ENCODE data around the gene MARVELD3. TPM values are rescaled to one million over a fixed set of nuclear protein-coding genes. Genes with fewer than 3 reads are reported as not detected.

The MARVELD3 gene
- total and polyA plus RNA-seq, 2 of the 8 experiments (the other 6 are each of a cell fraction or from before 2014, with no cell fraction given) = 18.0 to 34.8 TPM

GRCh38 chr16:71672803-71673581 lies 47.0 kb downstream of the MARVELD3 start:
- H2BK120ac ChIP-seq (replicated peaks; ENCODE audit: low read depth, low read length) = no peak overlapping the region
- no peak overlapping the region for H3K18ac ChIP-seq (ENCODE audit: extremely low read depth, low read length)
- FAIRE-seq (no peak), DNase-seq (ENCODE audit: low read depth in 1 of 2, low spot score in 2 of 2) (no peak)
- ChIA-PET CTCF (ENCODE audit: partially characterized antibody) (interaction anchor here (0.6 to 1.5 kb wide), 3 partner anchors 9 to 39 kb away, joined by 3 to 4 read pairs (median 3); no protein-coding TSS in a partner anchor), POLR2A (ENCODE audit: partially characterized antibody) (no interaction called here)
- H3K4me2 ChIP-seq (ENCODE audit: insufficient read depth in 1 of 2, low read depth in 2 of 2, low read length in 2 of 2) = no peak overlapping the region
- no peaks in the 10 kb centered on the region for H3K79me2 ChIP-seq (ENCODE audit: control insufficient read depth in 1 of 2, insufficient read depth in 2 of 2, low read length in 2 of 2)
- WGBS, 2 experiments (ENCODE audit: extremely low coverage in 1 of 2, insufficient coverage in 1 of 2, insufficient read length in 1 of 2, insufficient replicate concordance in 2 of 2, low coverage in 1 of 2, low lambda C conversion rate in 2 of 2, missing lambda C conversion rate in 1 of 2) = 95% methylated on average over 5 of the region's 5 CpGs; no CpG with 5 or more reads in 1 of the 2 experiments
- H3K9ac ChIP-seq (replicated peaks in 1 of 4; ENCODE audit: extremely low read depth in 1 of 4, low read depth in 3 of 4, low read length in 3 of 4) = no peak overlapping the region
- H2BK15ac ChIP-seq (ENCODE audit: low read length) = no peak overlapping the region
- no peak overlapping the region for H3K4ac ChIP-seq (replicated peaks; ENCODE audit: insufficient read length, low read depth, low read length)
- H3K36me3 ChIP-seq (ENCODE audit: control insufficient read depth in 2 of 4, insufficient read depth in 4 of 4, low read length in 3 of 4) = peaks cover 6 to 65% (median 45%) of the 10 kb centered on the region in 4 experiments
- no peaks in the 10 kb centered on the region for H3K4me1 ChIP-seq (replicated peaks in 1 of 4; ENCODE audit: control insufficient read depth in 3 of 4, insufficient read depth in 4 of 4, low read length in 3 of 4)
- no peak overlapping the region for H3K27ac ChIP-seq (ENCODE audit: low read depth, low read length)
- no peak overlapping the region for H3K4me3 ChIP-seq (ENCODE audit: extremely low read depth in 1 of 4, insufficient read depth in 2 of 4, low read depth in 3 of 4, low read length in 4 of 4)
- H2BK5ac ChIP-seq (ENCODE audit: low read depth, low read length) = no peak overlapping the region
- no peak overlapping the region for H2AK5ac ChIP-seq (ENCODE audit: low read depth, low read length)
- H3K14ac ChIP-seq (ENCODE audit: insufficient read length) = no peak overlapping the region
- H3K27me3 ChIP-seq (replicated peaks in 1 of 4; ENCODE audit: control insufficient read depth in 3 of 4, extremely low read depth in 1 of 4, insufficient read depth in 3 of 4, low read length in 3 of 4) = no peaks in the 10 kb centered on the region
- H3K9me3 ChIP-seq (ENCODE audit: insufficient read depth in 2 of 2, low read depth in 1 of 2, low read length in 1 of 2) = no peaks in the 10 kb centered on the region
- no peak overlapping the region for H4K91ac ChIP-seq (replicated peaks; ENCODE audit: insufficient read length, low read length)
- H2BK12ac ChIP-seq (ENCODE audit: low read depth, low read length) = no peak overlapping the region
- H4K20me1 ChIP-seq (replicated peaks in 1 of 2; ENCODE audit: control insufficient read depth in 1 of 2, insufficient read depth in 2 of 2, low read length in 2 of 2) = no peaks in the 10 kb centered on the region
- no peaks in the 10 kb centered on the region; the same call in 1 of the 2 replicates for H3K23me2 ChIP-seq (ENCODE audit: low read depth, low read length)
- no peak overlapping the region for H3K56ac ChIP-seq (replicated peaks; ENCODE audit: insufficient read length, low read depth, low read length)
- H2BK20ac ChIP-seq (ENCODE audit: low read length) = no peak overlapping the region
- H3K79me1 ChIP-seq (ENCODE audit: low read depth, low read length) = no peaks in the 10 kb centered on the region
- H2AFZ ChIP-seq (ENCODE audit: low read length) = no peak overlapping the region
- no peak overlapping the region for H3K23ac ChIP-seq (ENCODE audit: insufficient read length)
- no peak overlapping the region for H4K8ac ChIP-seq (ENCODE audit: extremely low read depth, insufficient read depth, low read length)
- H4K5ac ChIP-seq (ENCODE audit: insufficient read length, low read depth, low read length) = no peak overlapping the region
- TF ChIP-seq CEBPB (IDR thresholded peaks at IDR 0.05; ENCODE audit: low read depth, low read length) = no peak

Measured in H1 (cell line).